C4-2B (cell line): Measurements from ENCODE around the gene GPR135.

ENCODE experiments used
- H3K27ac ChIP-seq: fragments of 450-650 bp; 2 replicates; pipeline ENCODE4 v1.5.1; 2017
- CTCF ChIP-seq: fragments of 450-650 bp; conservative IDR thresholded peaks from 2 replicates; pipeline ENCODE4 v1.5.1; 2017; ENCODE audit warnings: mild to moderate bottlenecking
- ZFX ChIP-seq: fragments of 450-650 bp; IDR thresholded peaks from 2 replicates; pipeline ENCODE4 v1.6.1; 2017

GPR135 gene

DNA sequence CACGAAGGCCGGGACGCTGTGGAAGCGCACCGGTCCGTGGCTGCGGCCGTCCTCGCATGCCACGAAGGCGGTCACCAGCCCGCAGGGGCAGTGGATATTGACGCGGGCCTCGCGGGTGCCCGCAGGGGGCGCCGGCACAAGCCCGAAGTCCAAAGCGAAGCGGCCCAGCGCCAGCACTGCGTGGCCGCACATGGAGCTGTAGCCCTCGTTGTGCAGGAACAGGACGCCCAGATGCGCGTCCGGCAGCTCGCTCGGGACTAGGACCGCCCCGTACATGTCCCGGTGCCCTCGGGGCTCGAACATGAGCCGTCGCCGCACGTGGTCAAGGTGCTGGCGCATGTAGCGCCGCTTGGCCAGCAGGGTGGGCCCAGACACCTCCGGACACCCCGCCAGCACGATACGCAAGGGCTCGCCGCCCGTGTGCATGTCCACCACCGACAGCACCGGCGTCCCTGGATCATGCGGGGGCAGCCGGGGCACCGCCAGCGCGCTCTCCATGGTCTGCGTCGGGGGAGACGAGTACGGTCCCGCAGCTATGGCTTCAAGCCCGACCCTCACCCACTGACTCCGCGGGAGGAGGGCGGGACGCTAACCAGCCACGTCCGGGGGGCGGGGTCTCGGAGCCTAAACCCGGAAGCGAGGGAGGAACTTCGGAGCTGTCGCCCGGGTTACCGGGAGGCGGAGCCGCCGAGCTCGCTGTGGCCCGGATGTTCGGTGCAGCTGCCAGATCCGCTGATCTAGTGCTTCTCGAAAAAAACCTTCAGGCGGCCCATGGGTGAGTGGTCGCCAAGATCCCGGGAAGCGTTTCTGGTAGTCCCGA is 18.8 kb upstream of the GPR135 start, which contains the start of the genes JKAMP and L3HYPDH:
Gene JKAMP, plus strand, starts transcription at position 699 of the 820 bp plus-strand sequence. Its CDS starts 73 bp downstream, at position 772.
Gene L3HYPDH, minus strand, starts transcription at position 590 of the 820 bp plus-strand sequence. Its CDS starts 92 bp downstream, at position 498.
- peak; percentile 85 for TF ChIP-seq CTCF
- TF ChIP-seq ZFX: peak; percentile 87
- H3K27ac ChIP-seq: peak within 1 kb of the TSS; percentile 96

DNA sequence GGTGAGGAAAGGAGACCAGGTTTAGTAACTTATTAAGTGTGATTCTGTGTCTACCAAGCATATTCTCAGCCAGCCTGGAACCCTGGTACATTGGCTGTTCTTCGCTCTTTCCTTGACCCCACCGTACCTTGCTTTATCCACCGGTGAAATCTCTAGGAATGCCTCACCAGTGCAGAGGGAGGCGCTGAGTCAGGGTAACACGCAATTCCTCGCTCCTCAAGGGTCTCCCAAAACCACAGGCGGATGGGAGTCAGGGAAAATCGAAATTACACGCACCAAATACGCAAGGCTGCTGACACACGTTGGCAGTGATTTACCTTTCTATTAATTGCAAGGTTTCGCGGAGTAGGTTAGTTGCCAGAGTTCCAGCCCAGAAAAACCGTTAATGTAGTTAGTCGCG is 18.2 kb upstream of the GPR135 start:
- peak overlapping the region; percentile 96 for H3K27ac ChIP-seq
- TF ChIP-seq ZFX (no peak), CTCF (no peak)

DNA sequence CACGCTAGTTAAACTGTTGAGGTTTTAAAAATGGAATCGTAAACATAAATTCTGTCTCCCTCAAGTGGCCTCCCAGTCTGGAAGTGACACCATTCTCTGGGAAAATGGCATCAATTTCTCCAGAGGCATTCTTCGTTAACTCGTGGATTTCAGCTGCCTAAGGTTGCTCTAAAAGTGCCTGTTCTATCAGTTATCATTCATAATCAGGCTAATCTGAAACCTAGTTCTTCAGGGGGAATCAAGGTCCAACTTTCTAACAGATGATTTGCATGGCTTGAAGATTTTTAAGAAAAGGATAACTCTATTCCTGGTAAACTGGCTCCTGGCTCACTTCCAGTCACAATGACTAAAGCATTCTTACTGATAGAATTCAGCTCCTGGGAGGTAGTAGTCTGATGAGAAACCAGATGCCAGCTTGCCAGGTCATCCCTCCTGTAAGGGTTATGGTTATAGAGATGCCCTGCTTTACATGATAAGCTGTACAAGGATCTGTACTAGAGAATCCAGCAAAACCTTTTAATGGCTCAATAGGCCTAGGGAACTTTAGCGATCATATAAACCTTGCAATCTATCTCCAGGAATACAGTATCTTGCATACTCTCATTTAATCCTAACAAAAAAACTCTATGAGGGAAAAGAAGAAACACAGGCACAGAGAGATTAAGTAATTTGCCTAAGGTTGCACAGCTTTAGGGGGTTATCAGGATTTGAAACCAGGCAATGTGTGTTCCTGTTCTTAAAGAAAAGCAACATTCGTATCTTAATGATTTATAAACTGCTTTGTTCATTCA is 17.6 kb upstream of the GPR135 start:
- peak overlapping the region; percentile 96 for H3K27ac ChIP-seq
- no peak for TF ChIP-seq ZFX
- TF ChIP-seq CTCF: no peak

DNA sequence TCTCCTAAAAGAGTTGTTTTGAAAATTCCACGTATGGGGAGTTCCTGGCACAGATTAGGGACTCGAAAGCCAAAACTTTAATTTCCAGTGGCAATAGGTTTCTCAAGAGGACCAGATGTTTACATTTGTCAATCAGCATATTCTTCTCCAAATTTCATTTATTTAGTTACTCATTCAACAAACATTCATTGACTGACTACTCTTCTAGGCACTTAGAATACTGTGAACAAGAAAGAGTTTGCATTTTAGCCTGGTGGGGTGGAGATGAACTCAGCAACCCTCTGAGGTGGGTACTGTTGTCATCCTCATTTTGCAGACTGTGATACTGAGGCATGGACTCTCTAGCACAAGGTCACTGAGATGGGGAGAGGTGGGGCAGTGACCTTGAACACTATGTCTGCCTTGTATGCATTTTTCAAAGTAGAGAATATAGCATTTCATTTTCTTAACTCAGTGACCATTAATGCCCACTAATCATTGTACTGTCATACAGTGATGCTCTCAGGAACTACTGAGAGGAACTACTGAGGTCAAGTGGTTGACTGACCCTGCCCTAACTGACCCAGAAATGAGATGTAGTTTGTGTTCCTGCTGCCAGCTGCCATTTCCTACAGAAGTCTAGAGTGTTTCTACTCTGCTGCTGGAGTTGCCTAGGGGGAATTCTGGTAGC is 16.8 kb upstream of the GPR135 start:
- TF ChIP-seq ZFX (no peak), CTCF (no peak)
- peak overlapping the region; percentile 12; the same call in 1 of the 2 replicates for H3K27ac ChIP-seq

- H3K27ac ChIP-seq: no peak overlapping the region
- TF ChIP-seq ZFX (no peak), CTCF (no peak)
Observed at GRCh38 chr14:59481407-59481806, 16.2 kb upstream of the GPR135 start.

- H3K27ac ChIP-seq: no peak overlapping the region
- TF ChIP-seq ZFX (no peak), CTCF (no peak)
Observed at GRCh38 chr14:59480166-59480565, 15.0 kb upstream of the GPR135 start.
